ENCODE measurements around the gene CRB2. TPM values are rescaled to one million over a fixed set of nuclear protein-coding genes. Genes with fewer than 3 reads are reported as not detected.

CRB2 gene
- total RNA-seq, 3 donors from 2014 or later = 0.47 to 3.7 (median 1.1) TPM

DNA sequence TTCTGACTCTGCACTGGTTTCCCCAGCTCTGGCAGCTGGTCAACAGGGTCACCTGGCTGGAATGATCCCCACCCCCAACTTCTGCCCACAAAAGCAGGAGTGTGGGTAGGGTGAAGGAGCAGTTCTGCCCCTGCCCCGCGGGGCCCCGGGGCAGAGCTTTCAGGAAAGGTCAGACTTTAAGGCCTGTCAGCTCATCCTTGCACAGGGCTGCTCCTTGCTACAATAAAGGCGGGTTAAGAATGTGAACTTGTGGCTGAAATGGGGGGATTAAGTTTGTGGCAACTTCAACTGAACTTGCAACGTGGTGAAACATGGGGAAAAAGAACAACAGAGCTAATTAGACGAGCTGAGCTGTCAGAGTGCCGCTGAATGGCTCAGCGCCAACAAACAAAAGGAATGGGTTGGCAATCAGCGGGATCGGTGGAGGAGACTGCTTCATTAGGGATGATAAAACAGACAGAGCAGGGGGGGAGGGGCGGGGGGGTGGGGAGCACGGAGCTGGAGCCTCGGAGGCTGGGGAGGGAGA, 50.8 kb downstream of the CRB2 start:
- no peak for ATAC-seq
- H3K4me3 ChIP-seq = no peak overlapping the region
- intact Hi-C loops (cut with DNase I, micrococcal nuclease) = no loop called here
- peak in 2 of 3 donors; percentile 5 to 10 for DNase-seq
- H3K4me1 ChIP-seq (ENCODE audit: low read depth) = no peaks in the 10 kb centered on the region
- no peaks in the 10 kb centered on the region for H3K9me3 ChIP-seq
- no peaks in the 10 kb centered on the region for H3K36me3 ChIP-seq (ENCODE audit: low read depth)
- TF ChIP-seq, protein P1, sequence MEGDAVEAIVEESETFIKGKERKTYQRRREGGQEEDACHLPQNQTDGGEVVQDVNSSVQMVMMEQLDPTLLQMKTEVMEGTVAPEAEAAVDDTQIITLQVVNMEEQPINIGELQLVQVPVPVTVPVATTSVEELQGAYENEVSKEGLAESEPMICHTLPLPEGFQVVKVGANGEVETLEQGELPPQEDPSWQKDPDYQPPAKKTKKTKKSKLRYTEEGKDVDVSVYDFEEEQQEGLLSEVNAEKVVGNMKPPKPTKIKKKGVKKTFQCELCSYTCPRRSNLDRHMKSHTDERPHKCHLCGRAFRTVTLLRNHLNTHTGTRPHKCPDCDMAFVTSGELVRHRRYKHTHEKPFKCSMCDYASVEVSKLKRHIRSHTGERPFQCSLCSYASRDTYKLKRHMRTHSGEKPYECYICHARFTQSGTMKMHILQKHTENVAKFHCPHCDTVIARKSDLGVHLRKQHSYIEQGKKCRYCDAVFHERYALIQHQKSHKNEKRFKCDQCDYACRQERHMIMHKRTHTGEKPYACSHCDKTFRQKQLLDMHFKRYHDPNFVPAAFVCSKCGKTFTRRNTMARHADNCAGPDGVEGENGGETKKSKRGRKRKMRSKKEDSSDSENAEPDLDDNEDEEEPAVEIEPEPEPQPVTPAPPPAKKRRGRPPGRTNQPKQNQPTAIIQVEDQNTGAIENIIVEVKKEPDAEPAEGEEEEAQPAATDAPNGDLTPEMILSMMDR (IDR thresholded peaks at IDR 0.05) = no peak

DNA sequence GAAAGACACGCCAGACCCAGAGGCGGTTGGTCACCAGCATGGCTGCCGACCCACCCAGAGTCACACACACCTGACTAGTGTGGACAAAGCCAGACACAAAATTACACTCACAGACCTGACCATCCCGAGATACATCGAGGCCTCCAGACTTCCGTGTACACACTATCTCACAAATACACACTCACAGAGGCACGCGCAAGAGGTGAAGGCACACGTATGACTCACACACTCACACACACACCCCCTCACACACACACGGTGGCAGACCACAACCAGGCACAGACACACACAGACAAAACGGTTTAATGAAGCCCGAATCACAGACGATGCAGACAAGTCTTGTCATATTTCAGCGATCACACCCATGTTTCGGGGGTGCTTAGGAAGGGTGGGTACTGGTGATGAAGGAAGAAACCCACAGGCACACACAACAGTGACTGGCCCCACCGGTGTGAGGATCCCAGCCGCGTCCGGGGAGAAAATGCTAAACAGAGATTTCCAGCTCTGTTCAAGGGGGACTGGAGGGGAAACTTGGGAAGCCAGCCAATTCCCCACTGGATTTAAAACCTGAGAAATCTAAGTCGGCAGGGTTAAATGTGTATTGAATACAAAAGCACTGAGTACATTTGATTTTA, 51.3 kb downstream of the CRB2 start:
- DNase-seq (peak in 2 of 3 donors; percentile 3 to 17), ATAC-seq (no peak)
- Histone ChIP-seq H3K4me3 (no peak overlapping the region), H3K9me3 (no peaks in the 10 kb centered on the region), H3K4me1 (ENCODE audit: low read depth) (no peaks in the 10 kb centered on the region), H3K36me3 (ENCODE audit: low read depth) (no peaks in the 10 kb centered on the region)
- intact Hi-C loops (cut with DNase I, micrococcal nuclease) = no loop called here
- TF ChIP-seq, protein P1 (IDR thresholded peaks at IDR 0.05) = no peak

DNA sequence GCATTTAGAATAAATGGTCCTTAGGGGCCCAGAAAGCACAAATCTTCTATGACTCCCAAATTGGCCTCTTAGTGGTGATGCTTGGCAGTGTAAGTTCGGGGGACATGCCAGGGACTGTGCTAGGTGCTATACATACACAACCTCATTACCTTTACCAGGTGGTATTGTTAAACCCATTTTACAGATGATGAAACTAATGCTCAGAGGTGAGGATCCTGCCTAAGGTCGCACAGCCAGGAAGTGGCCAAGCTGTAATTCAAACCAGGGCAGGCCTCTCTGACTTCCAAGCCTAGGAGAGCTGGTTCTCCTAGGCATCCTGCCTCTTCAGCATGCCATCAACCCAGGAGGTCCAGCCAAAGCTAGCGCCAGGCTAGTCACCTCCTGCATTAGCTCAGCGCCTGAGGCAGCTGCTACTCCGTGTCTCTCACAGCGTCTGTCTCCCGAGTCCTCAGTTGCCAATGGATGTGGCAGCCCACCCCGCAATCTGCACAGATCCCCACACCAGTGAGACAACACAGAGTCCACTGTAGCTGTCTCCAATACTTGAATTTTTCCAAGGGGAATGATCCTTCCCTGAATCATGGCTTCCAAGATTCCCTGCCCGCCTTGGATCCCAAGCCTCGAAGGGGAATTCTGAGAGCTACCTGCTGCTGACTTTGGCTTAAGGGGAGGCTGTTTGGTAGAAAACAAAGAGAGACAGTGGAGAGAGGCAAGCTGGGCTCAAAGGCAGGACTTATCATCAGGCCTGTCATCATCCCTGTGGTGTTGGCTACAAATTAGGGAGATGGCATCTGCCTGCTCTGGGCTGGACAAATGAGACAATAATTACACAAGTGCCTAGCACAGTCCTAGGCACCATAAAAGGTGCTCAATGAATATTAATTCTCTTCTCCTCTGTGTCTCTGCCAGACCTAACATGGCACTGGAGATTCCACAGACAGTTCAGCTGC, 52.6 kb downstream of the CRB2 start:
- no peaks in the 10 kb centered on the region for H3K4me1 ChIP-seq (ENCODE audit: low read depth)
- TF ChIP-seq, protein P1 (IDR thresholded peaks at IDR 0.05) = no peak
- no peak for ATAC-seq
- no peaks in the 10 kb centered on the region for H3K9me3 ChIP-seq
- intact Hi-C loops (cut with DNase I, micrococcal nuclease) = no loop called here
- peak in 2 of 3 donors; percentile 7 to 14 for DNase-seq
- no peaks in the 10 kb centered on the region for H3K36me3 ChIP-seq (ENCODE audit: low read depth)
- H3K4me3 ChIP-seq = no peak overlapping the region

DNA sequence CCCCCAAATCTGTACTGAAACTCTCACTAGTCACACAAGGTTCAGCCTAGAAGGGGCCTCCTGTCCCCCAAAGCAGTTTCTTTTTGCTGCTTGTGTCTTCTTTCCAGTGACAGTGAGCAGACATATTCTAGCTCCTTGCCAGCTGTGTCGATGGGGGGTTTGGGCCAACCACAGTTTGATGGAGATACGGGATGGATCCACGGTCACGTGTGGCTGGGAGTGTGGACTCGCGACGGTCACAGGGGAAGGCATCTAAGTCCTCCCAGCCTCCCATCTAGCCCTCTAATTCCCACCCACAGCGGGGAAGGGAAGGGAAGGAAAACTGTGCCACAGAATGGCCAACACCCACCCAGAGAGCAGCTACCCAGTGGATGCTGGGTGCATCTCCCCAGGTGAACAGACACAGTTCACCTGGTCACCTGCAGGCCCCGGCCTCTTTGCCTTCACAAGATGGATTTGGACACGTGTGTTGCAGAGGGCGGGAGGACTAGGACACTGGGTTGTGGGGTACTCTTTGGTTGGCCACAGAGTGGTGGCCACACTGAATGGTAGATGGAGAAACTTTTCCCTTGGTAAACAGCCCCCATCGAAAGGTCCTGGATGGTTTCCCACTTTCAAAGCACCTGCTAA, 54.4 kb downstream of the CRB2 start:
- intact Hi-C loops (cut with DNase I, micrococcal nuclease) = no loop called here
- Histone ChIP-seq H3K4me3 (no peak overlapping the region), H3K9me3 (no peaks in the 10 kb centered on the region), H3K36me3 (ENCODE audit: low read depth) (no peaks in the 10 kb centered on the region), H3K4me1 (ENCODE audit: low read depth) (no peaks in the 10 kb centered on the region)
- DNase-seq (peak in 2 of 3 donors; percentile 7 to 22), ATAC-seq (no peak)
- TF ChIP-seq, protein P1 (IDR thresholded peaks at IDR 0.05) = no peak

DNA sequence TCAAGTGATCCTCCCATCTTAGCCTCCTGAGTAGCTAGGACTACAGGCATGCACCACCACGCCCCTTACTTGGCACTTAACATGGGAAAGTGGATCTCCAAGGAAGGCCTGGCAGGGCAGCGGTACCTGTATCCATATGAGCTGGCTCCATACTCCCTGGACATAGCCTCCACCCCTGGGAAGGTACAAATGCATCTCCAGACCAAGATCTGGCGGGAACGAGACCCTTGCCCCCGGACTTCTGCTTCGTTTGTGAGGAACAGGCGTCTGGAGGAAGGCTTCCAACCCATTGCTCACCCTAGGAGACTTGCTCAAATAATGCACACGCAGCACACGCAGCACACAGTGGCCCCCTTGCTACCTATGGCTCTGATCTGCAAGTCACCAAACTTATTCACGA, 55.2 kb downstream of the CRB2 start:
- DNase-seq = peak in 2 of 3 donors; percentile 5 to 11
- no peaks in the 10 kb centered on the region for H3K9me3 ChIP-seq
- H3K36me3 ChIP-seq (ENCODE audit: low read depth) = no peaks in the 10 kb centered on the region
- H3K4me1 ChIP-seq (ENCODE audit: low read depth) = no peaks in the 10 kb centered on the region
- intact Hi-C loops (cut with DNase I, micrococcal nuclease) = no loop called here
- no peak overlapping the region for H3K4me3 ChIP-seq
- TF ChIP-seq, protein P1 (IDR thresholded peaks at IDR 0.05) = no peak
- ATAC-seq = no peak

All from mucosa of descending colon (tissue), 3 donors.